DOHH2 (cell line): ENCODE data around the gene NBAS.

ENCODE experiments used
- H3F3A ChIP-seq: fragments of 200-600 bp; sonication (generic), shearing (Covaris generic); 2 replicates; pipeline ENCODE4 v1.6.0; 2016; ENCODE audit warnings: antibody characterized with exemption, mild to moderate bottlenecking; ENCODE audit not compliant: control insufficient read depth, insufficient read depth
- H3K27ac ChIP-seq: fragments of 200-600 bp; sonication (generic); 2 replicates; pipeline ENCODE4 v1.5.1; 2014; ENCODE audit warnings: low read depth, mild to moderate bottlenecking, low read length, moderate library complexity
- H3K27me3 ChIP-seq: fragments of 200-600 bp; sonication (generic); 2 replicates; pipeline ENCODE4 v1.6.1; 2014; ENCODE audit warnings: mild to moderate bottlenecking, low read length, mixed read lengths; ENCODE audit not compliant: control insufficient read depth
- H3K36me3 ChIP-seq: fragments of 200-600 bp; sonication (generic); 2 replicates; pipeline ENCODE4 v1.6.1; 2014; ENCODE audit warnings: mild to moderate bottlenecking, low read length, moderate library complexity, mixed read lengths; ENCODE audit not compliant: control insufficient read depth
- H3K4me1 ChIP-seq: fragments of 200-600 bp; sonication (generic); 2 replicates; pipeline ENCODE4 v1.6.1; 2014; ENCODE audit warnings: mild to moderate bottlenecking, low read length, mixed read lengths; ENCODE audit not compliant: control insufficient read depth
- H3K4me2 ChIP-seq: fragments of 200-600 bp; sonication (generic); 2 replicates; pipeline ENCODE4 v1.6.0; 2014; ENCODE audit warnings: mild to moderate bottlenecking, low read length, moderate library complexity
- H3K4me3 ChIP-seq: fragments of 200-600 bp; sonication (generic); 2 replicates; pipeline ENCODE4 v1.5.1; 2014; ENCODE audit warnings: mild to moderate bottlenecking, low read length, mixed read lengths
- H3K79me2 ChIP-seq: fragments of 200-600 bp; sonication (generic); 2 replicates; pipeline ENCODE4 v1.6.1; 2014; ENCODE audit warnings: mild to moderate bottlenecking, low read length, mixed read lengths; ENCODE audit not compliant: control insufficient read depth
- H3K9me2 ChIP-seq: fragments of 200-600 bp; sonication (generic); replicated peaks from 2 replicates; pipeline ENCODE4 v1.6.1; 2014; ENCODE audit warnings: mild to moderate bottlenecking, low read length, mixed read lengths; ENCODE audit not compliant: control insufficient read depth
- H3K9me3 ChIP-seq: fragments of 200-600 bp; sonication (generic); 2 replicates; pipeline ENCODE4 v1.6.1; 2014; ENCODE audit warnings: antibody characterized with exemption, low read length, mixed read lengths; ENCODE audit not compliant: control insufficient read depth, insufficient read depth
- H4K20me1 ChIP-seq: fragments of 200-600 bp; sonication (generic); 2 replicates; pipeline ENCODE4 v1.6.0; 2014; ENCODE audit warnings: low read depth, mild to moderate bottlenecking, antibody characterized with exemption, low read length, moderate library complexity; ENCODE audit not compliant: control insufficient read depth, insufficient read depth
- EZH2phosphoT487 ChIP-seq: fragments of 200-600 bp; sonication (generic); IDR thresholded peaks from 2 replicates; pipeline ENCODE4 v1.6.1; 2017; ENCODE audit warnings: borderline replicate concordance, mild to moderate bottlenecking, antibody characterized with exemption, low read length, moderate library complexity, mixed read lengths
- TF ChIP-seq, protein P1 (sequence below): fragments of 200-600 bp; sonication (generic); IDR thresholded peaks from one replicate; pipeline ENCODE4 v1.5.1; 2014; ENCODE audit warnings: antibody characterized with exemption, mild to moderate bottlenecking, low read depth, low read length; ENCODE audit not compliant: poor library complexity, severe bottlenecking

The NBAS gene

DNA sequence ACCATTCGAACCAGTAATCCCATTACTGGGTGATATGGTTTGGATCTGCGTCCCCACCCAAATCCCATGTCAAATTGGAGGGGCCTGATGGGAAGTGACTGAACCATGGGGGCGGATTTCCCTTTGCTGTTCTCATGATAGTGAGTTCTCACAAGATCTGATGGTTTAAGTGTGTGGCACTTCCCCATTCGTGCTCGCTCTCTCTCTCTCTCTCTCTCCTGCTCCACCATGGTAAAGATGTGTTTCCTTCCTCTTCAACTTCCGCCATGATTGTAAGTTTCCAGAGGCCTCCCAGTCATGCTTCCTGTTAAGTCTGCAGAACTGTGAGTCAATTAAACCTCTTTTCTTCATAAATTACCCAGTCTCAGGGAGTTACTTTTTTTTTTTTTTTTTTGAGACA is 62.6 kb downstream of the NBAS start:
- H3K9me3 ChIP-seq: no peaks in the 10 kb centered on the region
- no peaks in the 10 kb centered on the region for H4K20me1 ChIP-seq
- no peaks in the 10 kb centered on the region for H3K79me2 ChIP-seq
- no peaks in the 10 kb centered on the region for H3K27me3 ChIP-seq
- H3F3A ChIP-seq: no peaks in the 10 kb centered on the region
- H3K27ac ChIP-seq: no peak overlapping the region
- no peak overlapping the region for H3K4me2 ChIP-seq
- no peaks in the 10 kb centered on the region; the same call in 1 of the 2 replicates for H3K9me2 ChIP-seq
- peaks cover 18% of the 10 kb centered on the region for H3K36me3 ChIP-seq
- H3K4me1 ChIP-seq: no peaks in the 10 kb centered on the region
- H3K4me3 ChIP-seq: no peak overlapping the region
- TF ChIP-seq, protein P1, sequence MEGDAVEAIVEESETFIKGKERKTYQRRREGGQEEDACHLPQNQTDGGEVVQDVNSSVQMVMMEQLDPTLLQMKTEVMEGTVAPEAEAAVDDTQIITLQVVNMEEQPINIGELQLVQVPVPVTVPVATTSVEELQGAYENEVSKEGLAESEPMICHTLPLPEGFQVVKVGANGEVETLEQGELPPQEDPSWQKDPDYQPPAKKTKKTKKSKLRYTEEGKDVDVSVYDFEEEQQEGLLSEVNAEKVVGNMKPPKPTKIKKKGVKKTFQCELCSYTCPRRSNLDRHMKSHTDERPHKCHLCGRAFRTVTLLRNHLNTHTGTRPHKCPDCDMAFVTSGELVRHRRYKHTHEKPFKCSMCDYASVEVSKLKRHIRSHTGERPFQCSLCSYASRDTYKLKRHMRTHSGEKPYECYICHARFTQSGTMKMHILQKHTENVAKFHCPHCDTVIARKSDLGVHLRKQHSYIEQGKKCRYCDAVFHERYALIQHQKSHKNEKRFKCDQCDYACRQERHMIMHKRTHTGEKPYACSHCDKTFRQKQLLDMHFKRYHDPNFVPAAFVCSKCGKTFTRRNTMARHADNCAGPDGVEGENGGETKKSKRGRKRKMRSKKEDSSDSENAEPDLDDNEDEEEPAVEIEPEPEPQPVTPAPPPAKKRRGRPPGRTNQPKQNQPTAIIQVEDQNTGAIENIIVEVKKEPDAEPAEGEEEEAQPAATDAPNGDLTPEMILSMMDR: no peak
- TF ChIP-seq EZH2phosphoT487: no peak

DNA sequence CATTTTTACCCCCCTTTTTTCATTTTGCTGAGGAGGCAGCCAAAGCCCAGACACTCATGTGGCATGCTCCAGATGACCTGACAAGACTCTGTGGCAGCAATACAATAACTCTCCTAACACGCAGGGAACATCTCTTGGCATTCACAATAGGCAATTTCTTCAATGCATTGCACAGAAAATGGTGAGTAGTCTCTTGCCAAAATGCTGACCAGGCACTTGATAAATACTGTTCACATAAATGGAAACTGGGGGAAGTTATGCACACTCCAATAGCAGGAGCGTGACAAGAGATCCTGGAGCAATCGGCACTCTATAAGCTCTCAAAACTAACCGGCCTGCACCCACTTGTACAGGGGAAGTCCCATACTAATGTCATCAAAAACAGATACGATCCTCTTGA is 66.3 kb downstream of the NBAS start:
- Histone ChIP-seq H3K27ac (no peak overlapping the region), H3K27me3 (no peaks in the 10 kb centered on the region), H3K36me3 (peaks cover 5% of the 10 kb centered on the region), H3K9me2 (no peaks in the 10 kb centered on the region; the same call in 1 of the 2 replicates), H3K4me1 (no peaks in the 10 kb centered on the region), H3K4me3 (no peak overlapping the region), H3K4me2 (no peak overlapping the region), H4K20me1 (no peaks in the 10 kb centered on the region), H3K9me3 (no peaks in the 10 kb centered on the region), H3F3A (no peaks in the 10 kb centered on the region), H3K79me2 (no peaks in the 10 kb centered on the region)
- no peak for TF ChIP-seq EZH2phosphoT487
- TF ChIP-seq, protein P1: no peak

DNA sequence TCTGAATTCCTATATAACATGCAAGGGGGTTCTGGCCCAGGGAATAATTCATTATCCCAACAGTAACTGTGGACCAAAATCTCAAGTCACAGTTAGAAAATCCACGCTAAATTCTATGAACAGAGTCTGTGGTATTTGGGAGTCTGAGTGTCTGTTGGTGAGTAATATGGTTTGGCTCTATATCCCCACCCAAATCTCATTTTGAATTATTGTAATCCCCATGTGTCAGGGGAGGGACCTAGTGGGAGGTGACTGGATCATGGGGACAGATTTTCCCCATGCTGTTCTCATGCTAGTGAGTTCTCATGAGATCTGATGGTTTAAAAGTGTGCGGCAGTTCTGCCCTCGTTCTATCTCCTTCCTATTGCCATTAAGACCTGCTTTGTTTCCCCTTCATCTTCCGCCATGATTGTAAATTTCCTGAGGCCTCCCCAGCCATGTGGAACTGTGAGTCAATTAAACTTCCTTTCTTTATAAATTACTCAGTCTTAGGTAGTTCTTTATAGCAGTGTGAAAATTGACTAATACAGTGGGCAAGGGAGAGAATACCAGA is 68.3 kb downstream of the NBAS start:
- Histone ChIP-seq H3K4me1 (no peaks in the 10 kb centered on the region), H3K79me2 (no peaks in the 10 kb centered on the region), H3K27ac (no peak overlapping the region), H4K20me1 (no peaks in the 10 kb centered on the region), H3K4me2 (no peak overlapping the region), H3K27me3 (no peaks in the 10 kb centered on the region), H3K4me3 (no peak overlapping the region), H3K9me3 (no peaks in the 10 kb centered on the region), H3K36me3 (no peaks in the 10 kb centered on the region; the same call in 1 of the 2 replicates), H3K9me2 (no peaks in the 10 kb centered on the region; the same call in 1 of the 2 replicates), H3F3A (no peaks in the 10 kb centered on the region)
- TF ChIP-seq EZH2phosphoT487: no peak

DNA sequence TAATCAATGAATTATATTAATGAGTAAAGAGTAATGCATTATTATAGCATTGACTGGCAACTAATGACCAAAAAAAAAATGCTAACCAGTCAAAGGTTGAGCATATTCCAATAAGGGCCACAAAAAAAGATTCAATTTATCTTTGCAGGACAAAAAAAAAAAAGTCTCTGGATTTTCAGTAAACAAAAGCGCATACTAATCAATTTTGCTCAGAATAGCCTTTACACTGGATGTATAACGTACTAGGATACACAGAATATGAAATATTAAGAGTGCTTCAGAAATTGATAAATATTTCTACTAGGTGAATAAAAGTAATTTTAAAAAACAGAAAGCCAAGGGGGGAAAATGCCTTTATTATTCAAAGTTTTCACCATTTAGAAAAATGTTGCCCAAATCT is 74.4 kb downstream of the NBAS start:
- TF ChIP-seq, protein P1: no peak
- no peak for TF ChIP-seq EZH2phosphoT487

More for the DNA sequence above, 74.4 kb downstream of the NBAS start:
- H3K4me3 ChIP-seq: no peak overlapping the region
- H3K27ac ChIP-seq: no peak overlapping the region
- H3K27me3 ChIP-seq: no peaks in the 10 kb centered on the region
- no peaks in the 10 kb centered on the region for H3K9me2 ChIP-seq
- H3F3A ChIP-seq: no peaks in the 10 kb centered on the region
- H3K4me2 ChIP-seq: no peak overlapping the region
- H3K9me3 ChIP-seq: no peaks in the 10 kb centered on the region
- no peaks in the 10 kb centered on the region for H3K4me1 ChIP-seq
- H3K36me3 ChIP-seq: peaks cover 3% of the 10 kb centered on the region; the same call in 1 of the 2 replicates
- no peaks in the 10 kb centered on the region for H3K79me2 ChIP-seq
- no peaks in the 10 kb centered on the region for H4K20me1 ChIP-seq
